ENCODE results near the gene UNC5B. TPM values are rescaled to one million over a fixed set of nuclear protein-coding genes. Genes with fewer than 3 reads are reported as not detected.

UNC5B gene
- total RNA-seq, 1 donor from 2014 or later: 6.3 TPM

GRCh38 chr10:71188201-71188600 lies 24.2 kb upstream of the UNC5B start:
- Histone ChIP-seq H3K27me3 (ENCODE audit: control insufficient read depth in 3 of 3, insufficient read depth in 3 of 3, low read length in 3 of 3) (peaks cover 0 to 25% (median 4%) of the 10 kb centered on the region in 3 donors), H3K27ac (ENCODE audit: low read depth, low read length) (no peak overlapping the region), H3K9me3 (ENCODE audit: control insufficient read depth in 3 of 3, low read length in 3 of 3) (no peaks in the 10 kb centered on the region), H3K36me3 (ENCODE audit: control insufficient read depth in 3 of 3, insufficient read depth in 3 of 3, low read length in 3 of 3) (no peaks in the 10 kb centered on the region), H3K4me1 (ENCODE audit: control insufficient read depth in 3 of 3, insufficient read depth in 3 of 3, low read length in 3 of 3) (peaks cover 5 to 28% (median 11%) of the 10 kb centered on the region in 3 donors), H3K4me3 (ENCODE audit: low read length in 3 of 3) (no peak overlapping the region), H3K9ac (ENCODE audit: low read depth in 1 of 3, low read length in 3 of 3) (no peak overlapping the region)

- H3K27me3 ChIP-seq (ENCODE audit: control insufficient read depth in 3 of 3, insufficient read depth in 3 of 3, low read length in 3 of 3): peaks cover 0 to 15% (median 4%) of the 10 kb centered on the region in 3 donors
- H3K9ac ChIP-seq (ENCODE audit: low read depth in 1 of 3, low read length in 3 of 3): no peak overlapping the region
- H3K4me3 ChIP-seq (ENCODE audit: low read length in 3 of 3): no peak overlapping the region
- H3K4me1 ChIP-seq (ENCODE audit: control insufficient read depth in 3 of 3, insufficient read depth in 3 of 3, low read length in 3 of 3): peaks cover 5 to 28% (median 11%) of the 10 kb centered on the region in 3 donors
- no peaks in the 10 kb centered on the region for H3K9me3 ChIP-seq (ENCODE audit: control insufficient read depth in 3 of 3, low read length in 3 of 3)
- H3K36me3 ChIP-seq (ENCODE audit: control insufficient read depth in 3 of 3, insufficient read depth in 3 of 3, low read length in 3 of 3): no peaks in the 10 kb centered on the region
- H3K27ac ChIP-seq (ENCODE audit: low read depth, low read length): no peak overlapping the region
These were observed 21.4 kb upstream of the UNC5B start for GRCh38 chr10:71191019-71191418.

- no peak overlapping the region for H3K27ac ChIP-seq (ENCODE audit: low read depth, low read length)
- no peak overlapping the region for H3K4me3 ChIP-seq (ENCODE audit: low read length in 3 of 3)
- H3K27me3 ChIP-seq (ENCODE audit: control insufficient read depth in 3 of 3, insufficient read depth in 3 of 3, low read length in 3 of 3): peaks cover 0 to 10% (median 4%) of the 10 kb centered on the region in 3 donors
- peaks cover 5 to 27% (median 11%) of the 10 kb centered on the region in 3 donors for H3K4me1 ChIP-seq (ENCODE audit: control insufficient read depth in 3 of 3, insufficient read depth in 3 of 3, low read length in 3 of 3)
- no peaks in the 10 kb centered on the region for H3K36me3 ChIP-seq (ENCODE audit: control insufficient read depth in 3 of 3, insufficient read depth in 3 of 3, low read length in 3 of 3)
- peaks cover 0 to 3% (median 0%) of the 10 kb centered on the region in 3 donors for H3K9me3 ChIP-seq (ENCODE audit: control insufficient read depth in 3 of 3, low read length in 3 of 3)
- no peak overlapping the region for H3K9ac ChIP-seq (ENCODE audit: low read depth in 1 of 3, low read length in 3 of 3)
These were observed 20.8 kb upstream of the UNC5B start for GRCh38 chr10:71191551-71192076.

- Histone ChIP-seq H3K36me3 (ENCODE audit: control insufficient read depth in 3 of 3, insufficient read depth in 3 of 3, low read length in 3 of 3) (no peaks in the 10 kb centered on the region), H3K27ac (ENCODE audit: low read depth, low read length) (no peak overlapping the region), H3K9ac (ENCODE audit: low read depth in 1 of 3, low read length in 3 of 3) (no peak overlapping the region), H3K27me3 (ENCODE audit: control insufficient read depth in 3 of 3, insufficient read depth in 3 of 3, low read length in 3 of 3) (peaks cover 0 to 10% (median 4%) of the 10 kb centered on the region in 3 donors), H3K4me1 (ENCODE audit: control insufficient read depth in 3 of 3, insufficient read depth in 3 of 3, low read length in 3 of 3) (peaks cover 0 to 9% (median 0%) of the 10 kb centered on the region in 3 donors), H3K9me3 (ENCODE audit: control insufficient read depth in 3 of 3, low read length in 3 of 3) (peaks cover 0 to 4% (median 2%) of the 10 kb centered on the region in 3 donors), H3K4me3 (ENCODE audit: low read length in 3 of 3) (no peak overlapping the region)
These were observed 18.9 kb upstream of the UNC5B start for GRCh38 chr10:71193516-71193915.

GRCh38 chr10:71197955-71198354 lies 14.4 kb upstream of the UNC5B start:
- H3K4me3 ChIP-seq (ENCODE audit: low read length in 3 of 3): no peak overlapping the region
- no peak overlapping the region for H3K27ac ChIP-seq (ENCODE audit: low read depth, low read length)
- no peaks in the 10 kb centered on the region for H3K27me3 ChIP-seq (ENCODE audit: control insufficient read depth in 3 of 3, insufficient read depth in 3 of 3, low read length in 3 of 3)
- peaks cover 2 to 7% (median 4%) of the 10 kb centered on the region in 3 donors for H3K9me3 ChIP-seq (ENCODE audit: control insufficient read depth in 3 of 3, low read length in 3 of 3)
- no peaks in the 10 kb centered on the region for H3K36me3 ChIP-seq (ENCODE audit: control insufficient read depth in 3 of 3, insufficient read depth in 3 of 3, low read length in 3 of 3)
- no peaks in the 10 kb centered on the region for H3K4me1 ChIP-seq (ENCODE audit: control insufficient read depth in 3 of 3, insufficient read depth in 3 of 3, low read length in 3 of 3)
- H3K9ac ChIP-seq (ENCODE audit: low read depth in 1 of 3, low read length in 3 of 3): no peak overlapping the region

- Histone ChIP-seq H3K9me3 (ENCODE audit: control insufficient read depth in 3 of 3, low read length in 3 of 3) (peaks cover 2 to 4% (median 2%) of the 10 kb centered on the region in 3 donors), H3K27me3 (ENCODE audit: control insufficient read depth in 3 of 3, insufficient read depth in 3 of 3, low read length in 3 of 3) (no peaks in the 10 kb centered on the region), H3K4me3 (ENCODE audit: low read length in 3 of 3) (no peak overlapping the region), H3K9ac (ENCODE audit: low read depth in 1 of 3, low read length in 3 of 3) (no peak overlapping the region), H3K27ac (ENCODE audit: low read depth, low read length) (no peak overlapping the region), H3K36me3 (ENCODE audit: control insufficient read depth in 3 of 3, insufficient read depth in 3 of 3, low read length in 3 of 3) (no peaks in the 10 kb centered on the region), H3K4me1 (ENCODE audit: control insufficient read depth in 3 of 3, insufficient read depth in 3 of 3, low read length in 3 of 3) (no peaks in the 10 kb centered on the region)
These were observed 10.5 kb upstream of the UNC5B start for GRCh38 chr10:71201849-71202248.

GRCh38 chr10:71202314-71202713 lies 10.1 kb upstream of the UNC5B start:
- no peak overlapping the region for H3K27ac ChIP-seq (ENCODE audit: low read depth, low read length)
- no peak overlapping the region for H3K9ac ChIP-seq (ENCODE audit: low read depth in 1 of 3, low read length in 3 of 3)
- no peaks in the 10 kb centered on the region for H3K4me1 ChIP-seq (ENCODE audit: control insufficient read depth in 3 of 3, insufficient read depth in 3 of 3, low read length in 3 of 3)
- peaks cover 2 to 4% (median 2%) of the 10 kb centered on the region in 3 donors for H3K9me3 ChIP-seq (ENCODE audit: control insufficient read depth in 3 of 3, low read length in 3 of 3)
- H3K27me3 ChIP-seq (ENCODE audit: control insufficient read depth in 3 of 3, insufficient read depth in 3 of 3, low read length in 3 of 3): peaks cover 0 to 3% (median 0%) of the 10 kb centered on the region in 3 donors
- no peak overlapping the region for H3K4me3 ChIP-seq (ENCODE audit: low read length in 3 of 3)
- no peaks in the 10 kb centered on the region for H3K36me3 ChIP-seq (ENCODE audit: control insufficient read depth in 3 of 3, insufficient read depth in 3 of 3, low read length in 3 of 3)

- Histone ChIP-seq H3K27ac (ENCODE audit: low read depth, low read length) (no peak overlapping the region), H3K27me3 (ENCODE audit: control insufficient read depth in 3 of 3, insufficient read depth in 3 of 3, low read length in 3 of 3) (peaks cover 0 to 3% (median 0%) of the 10 kb centered on the region in 3 donors), H3K4me1 (ENCODE audit: control insufficient read depth in 3 of 3, insufficient read depth in 3 of 3, low read length in 3 of 3) (no peaks in the 10 kb centered on the region), H3K9ac (ENCODE audit: low read depth in 1 of 3, low read length in 3 of 3) (no peak overlapping the region), H3K9me3 (ENCODE audit: control insufficient read depth in 3 of 3, low read length in 3 of 3) (peaks cover 2% of the 10 kb centered on the region in 3 donors), H3K4me3 (ENCODE audit: low read length in 3 of 3) (no peak overlapping the region), H3K36me3 (ENCODE audit: control insufficient read depth in 3 of 3, insufficient read depth in 3 of 3, low read length in 3 of 3) (no peaks in the 10 kb centered on the region)
These were observed 9.2 kb upstream of the UNC5B start for GRCh38 chr10:71203124-71203523.

GRCh38 chr10:71203716-71204115 lies 8.7 kb upstream of the UNC5B start:
- H3K9me3 ChIP-seq (ENCODE audit: control insufficient read depth in 3 of 3, low read length in 3 of 3): peaks cover 2% of the 10 kb centered on the region in 3 donors
- H3K9ac ChIP-seq (ENCODE audit: low read depth in 1 of 3, low read length in 3 of 3): no peak overlapping the region
- no peaks in the 10 kb centered on the region for H3K36me3 ChIP-seq (ENCODE audit: control insufficient read depth in 3 of 3, insufficient read depth in 3 of 3, low read length in 3 of 3)
- H3K4me1 ChIP-seq (ENCODE audit: control insufficient read depth in 3 of 3, insufficient read depth in 3 of 3, low read length in 3 of 3): peaks cover 0 to 1% (median under 1%) of the 10 kb centered on the region in 3 donors
- peaks cover 0 to 3% (median 0%) of the 10 kb centered on the region in 3 donors for H3K27me3 ChIP-seq (ENCODE audit: control insufficient read depth in 3 of 3, insufficient read depth in 3 of 3, low read length in 3 of 3)
- no peak overlapping the region for H3K4me3 ChIP-seq (ENCODE audit: low read length in 3 of 3)
- H3K27ac ChIP-seq (ENCODE audit: low read depth, low read length): no peak overlapping the region

- H3K9me3 ChIP-seq (ENCODE audit: control insufficient read depth in 3 of 3, low read length in 3 of 3): no peaks in the 10 kb centered on the region
These were observed 7.6 kb upstream of the UNC5B start for GRCh38 chr10:71204746-71205145.

More at GRCh38 chr10:71204746-71205145, 7.6 kb upstream of the UNC5B start:
- H3K27me3 ChIP-seq (ENCODE audit: control insufficient read depth in 3 of 3, insufficient read depth in 3 of 3, low read length in 3 of 3): peaks cover 0 to 5% (median 4%) of the 10 kb centered on the region in 3 donors
- peaks cover 0 to 4% (median 3%) of the 10 kb centered on the region in 3 donors for H3K4me1 ChIP-seq (ENCODE audit: control insufficient read depth in 3 of 3, insufficient read depth in 3 of 3, low read length in 3 of 3)
- H3K27ac ChIP-seq (ENCODE audit: low read depth, low read length): no peak overlapping the region
- no peak overlapping the region for H3K4me3 ChIP-seq (ENCODE audit: low read length in 3 of 3)
- no peaks in the 10 kb centered on the region for H3K36me3 ChIP-seq (ENCODE audit: control insufficient read depth in 3 of 3, insufficient read depth in 3 of 3, low read length in 3 of 3)
- no peak overlapping the region for H3K9ac ChIP-seq (ENCODE audit: low read depth in 1 of 3, low read length in 3 of 3)

All from skeletal muscle tissue (tissue), 4 donors.